ENCODE measurements around the gene CIDEB.

DNA sequence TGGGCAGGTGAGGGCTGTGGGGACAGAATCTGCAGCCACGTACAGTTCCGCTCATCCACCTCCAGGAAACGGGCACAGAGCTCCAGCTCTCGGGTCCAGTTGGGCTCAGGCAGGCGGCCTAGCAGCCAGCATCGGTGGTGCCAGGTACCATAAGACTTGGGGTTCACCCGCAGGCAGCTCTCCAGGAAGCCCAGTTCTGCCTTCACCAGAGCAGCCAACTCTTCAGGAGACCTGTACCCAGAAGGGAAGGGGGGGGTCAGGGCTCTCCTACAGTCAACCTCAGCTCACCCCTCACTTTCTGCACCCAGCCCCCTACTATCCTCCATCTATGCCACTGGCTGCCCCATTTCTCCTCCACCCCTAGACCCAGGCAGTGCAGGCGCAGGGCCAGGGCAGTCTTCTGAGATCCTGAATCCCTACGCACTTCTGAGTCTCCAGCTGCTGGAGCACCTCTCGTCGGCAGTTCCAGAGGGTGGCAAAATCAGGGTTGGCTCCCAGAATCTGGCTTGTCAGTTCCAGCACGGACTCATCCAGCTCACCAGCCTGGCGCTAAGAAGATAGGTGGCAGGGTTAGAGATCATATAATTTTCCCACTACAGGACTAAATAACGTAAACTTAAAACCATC, 37.8 kb downstream of the CIDEB start:
- TF ChIP-seq MXI1 (conservative IDR thresholded peaks at IDR 0.05; ENCODE audit: poor library complexity, severe bottlenecking) (no peak), POLR2AphosphoS5 (IDR thresholded peaks at IDR 0.05) (no peak), EZH2 (IDR thresholded peaks at IDR 0.05; ENCODE audit: borderline replicate concordance, insufficient read depth, low read length, poor library complexity, severe bottlenecking) (no peak), EP300 (conservative IDR thresholded peaks at IDR 0.05; ENCODE audit: poor library complexity, severe bottlenecking) (no peak), RAD21 (conservative IDR thresholded peaks at IDR 0.05) (no peak), SMC3 (conservative IDR thresholded peaks at IDR 0.05; ENCODE audit: poor library complexity) (no peak), TAF1 (IDR thresholded peaks at IDR 0.05; ENCODE audit: low read depth) (no peak)
- TF ChIP-seq, protein P1, sequence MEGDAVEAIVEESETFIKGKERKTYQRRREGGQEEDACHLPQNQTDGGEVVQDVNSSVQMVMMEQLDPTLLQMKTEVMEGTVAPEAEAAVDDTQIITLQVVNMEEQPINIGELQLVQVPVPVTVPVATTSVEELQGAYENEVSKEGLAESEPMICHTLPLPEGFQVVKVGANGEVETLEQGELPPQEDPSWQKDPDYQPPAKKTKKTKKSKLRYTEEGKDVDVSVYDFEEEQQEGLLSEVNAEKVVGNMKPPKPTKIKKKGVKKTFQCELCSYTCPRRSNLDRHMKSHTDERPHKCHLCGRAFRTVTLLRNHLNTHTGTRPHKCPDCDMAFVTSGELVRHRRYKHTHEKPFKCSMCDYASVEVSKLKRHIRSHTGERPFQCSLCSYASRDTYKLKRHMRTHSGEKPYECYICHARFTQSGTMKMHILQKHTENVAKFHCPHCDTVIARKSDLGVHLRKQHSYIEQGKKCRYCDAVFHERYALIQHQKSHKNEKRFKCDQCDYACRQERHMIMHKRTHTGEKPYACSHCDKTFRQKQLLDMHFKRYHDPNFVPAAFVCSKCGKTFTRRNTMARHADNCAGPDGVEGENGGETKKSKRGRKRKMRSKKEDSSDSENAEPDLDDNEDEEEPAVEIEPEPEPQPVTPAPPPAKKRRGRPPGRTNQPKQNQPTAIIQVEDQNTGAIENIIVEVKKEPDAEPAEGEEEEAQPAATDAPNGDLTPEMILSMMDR (IDR thresholded peaks at IDR 0.05; ENCODE audit: poor library complexity, severe bottlenecking): no peak
- TF ChIP-seq, protein P2, sequence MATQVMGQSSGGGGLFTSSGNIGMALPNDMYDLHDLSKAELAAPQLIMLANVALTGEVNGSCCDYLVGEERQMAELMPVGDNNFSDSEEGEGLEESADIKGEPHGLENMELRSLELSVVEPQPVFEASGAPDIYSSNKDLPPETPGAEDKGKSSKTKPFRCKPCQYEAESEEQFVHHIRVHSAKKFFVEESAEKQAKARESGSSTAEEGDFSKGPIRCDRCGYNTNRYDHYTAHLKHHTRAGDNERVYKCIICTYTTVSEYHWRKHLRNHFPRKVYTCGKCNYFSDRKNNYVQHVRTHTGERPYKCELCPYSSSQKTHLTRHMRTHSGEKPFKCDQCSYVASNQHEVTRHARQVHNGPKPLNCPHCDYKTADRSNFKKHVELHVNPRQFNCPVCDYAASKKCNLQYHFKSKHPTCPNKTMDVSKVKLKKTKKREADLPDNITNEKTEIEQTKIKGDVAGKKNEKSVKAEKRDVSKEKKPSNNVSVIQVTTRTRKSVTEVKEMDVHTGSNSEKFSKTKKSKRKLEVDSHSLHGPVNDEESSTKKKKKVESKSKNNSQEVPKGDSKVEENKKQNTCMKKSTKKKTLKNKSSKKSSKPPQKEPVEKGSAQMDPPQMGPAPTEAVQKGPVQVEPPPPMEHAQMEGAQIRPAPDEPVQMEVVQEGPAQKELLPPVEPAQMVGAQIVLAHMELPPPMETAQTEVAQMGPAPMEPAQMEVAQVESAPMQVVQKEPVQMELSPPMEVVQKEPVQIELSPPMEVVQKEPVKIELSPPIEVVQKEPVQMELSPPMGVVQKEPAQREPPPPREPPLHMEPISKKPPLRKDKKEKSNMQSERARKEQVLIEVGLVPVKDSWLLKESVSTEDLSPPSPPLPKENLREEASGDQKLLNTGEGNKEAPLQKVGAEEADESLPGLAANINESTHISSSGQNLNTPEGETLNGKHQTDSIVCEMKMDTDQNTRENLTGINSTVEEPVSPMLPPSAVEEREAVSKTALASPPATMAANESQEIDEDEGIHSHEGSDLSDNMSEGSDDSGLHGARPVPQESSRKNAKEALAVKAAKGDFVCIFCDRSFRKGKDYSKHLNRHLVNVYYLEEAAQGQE (IDR thresholded peaks at IDR 0.05; ENCODE audit: borderline replicate concordance): no peak

All from neural cell (in vitro differentiated cells).